GM11168 (cell line): Measurements from ENCODE around the gene GTF2H3.
"Not testable (repeated sequence)": the region's sequence is repeated elsewhere in the genome, so short reads cannot be mapped to it uniquely, and the experiment has no call there.

ENCODE experiments used
- in situ Hi-C: fragments of 300-500 bp; cut with MboI; formaldehyde crosslinking; loops from one replicate; pipeline ENCODE4 v1.12.0; 2022; ENCODE audit warnings: low sequenced_read_pairs; ENCODE audit not compliant: unreplicated experiment

Gene GTF2H3

DNA sequence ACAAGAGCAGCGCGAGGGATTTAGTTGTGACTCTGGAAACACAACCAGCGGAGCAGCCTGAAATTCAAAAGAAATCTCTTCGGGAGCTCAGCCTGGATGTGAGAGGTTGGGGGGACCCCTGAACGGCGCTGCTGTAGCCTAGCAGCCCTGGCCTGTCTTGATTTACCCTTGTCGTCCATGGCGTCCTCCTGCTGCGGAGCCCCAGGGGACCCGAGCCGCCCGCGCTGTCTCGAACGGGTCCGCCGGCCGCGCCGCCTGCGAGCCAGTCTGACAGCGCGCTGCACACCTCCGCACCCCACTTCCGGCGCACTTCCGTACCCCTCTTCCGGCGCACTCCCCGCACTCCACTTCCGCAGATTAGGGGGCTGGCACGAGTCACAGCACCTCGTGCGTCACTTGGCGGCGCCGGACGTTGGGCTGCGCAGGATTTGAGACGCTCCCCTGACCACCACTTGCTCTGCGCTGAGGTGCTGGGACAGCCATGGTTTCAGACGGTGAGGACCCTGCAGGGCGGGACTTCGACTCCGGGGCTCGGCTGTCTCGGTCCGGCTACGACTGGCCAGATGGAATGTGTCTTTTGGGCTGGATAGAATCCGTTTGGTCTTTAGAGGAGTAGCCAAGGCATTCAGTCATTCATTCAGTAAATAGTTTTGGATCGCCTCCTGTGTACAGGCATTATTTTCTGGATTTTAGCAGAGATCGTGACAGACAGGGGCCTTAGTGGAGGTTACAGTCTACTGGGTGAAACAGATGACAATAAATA, at the start of gene GTF2H3, which contains the start of gene EIF2B1:
Gene GTF2H3, plus strand, starts transcription at position 451 of the 763 bp plus-strand sequence. Its CDS starts 31 bp downstream, at position 482.
Gene EIF2B1, minus strand, starts transcription at position 308 of the 763 bp plus-strand sequence. Its CDS starts 129 bp downstream, at position 179.
- in situ Hi-C loops = loop anchor here (25.0 kb wide), 1 partner anchor 354 kb away; no protein-coding TSS in a partner anchor

DNA sequence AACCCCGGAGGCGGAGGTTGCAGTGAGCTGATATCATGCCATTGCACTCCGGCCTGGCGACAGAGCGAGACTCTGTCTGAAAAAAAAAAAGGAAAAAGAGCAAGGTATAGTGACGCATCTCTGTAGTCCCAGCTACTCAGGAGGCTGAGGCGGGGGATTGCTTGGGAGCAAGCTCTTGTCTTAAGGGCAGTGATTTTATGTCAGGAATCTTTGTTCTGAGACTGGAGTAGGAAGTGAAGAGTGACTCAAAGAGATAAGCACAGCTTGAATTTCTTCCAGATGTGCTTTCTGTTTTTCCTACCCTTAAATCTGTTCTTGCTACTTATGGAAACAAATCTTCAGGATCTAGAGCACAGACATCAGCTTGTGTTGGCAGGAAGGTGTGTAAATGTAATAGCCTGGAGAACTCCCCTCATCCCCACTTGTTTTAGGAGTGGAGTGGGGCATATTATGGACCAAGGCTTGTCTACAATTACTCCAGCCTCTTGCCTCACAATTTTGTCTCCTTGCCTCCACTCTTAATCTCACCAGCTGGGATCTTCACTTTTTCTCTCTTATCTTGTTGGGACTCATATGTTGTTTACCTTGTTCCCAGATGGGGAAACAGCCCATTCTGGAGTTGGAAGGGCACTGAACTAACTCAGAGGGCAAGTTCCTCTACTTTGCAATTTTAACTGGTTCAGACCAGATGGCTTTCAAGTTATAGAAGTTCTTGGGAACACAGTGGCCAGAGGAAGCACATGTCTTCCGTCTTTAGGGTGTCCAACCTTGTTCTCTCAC, 41.7 kb upstream of the GTF2H3 start:
- in situ Hi-C loops = no loop called here

- in situ Hi-C loops = no loop called here
Measured at GRCh38 chr12:123595729-123596128, 37.9 kb upstream of the GTF2H3 start.

DNA sequence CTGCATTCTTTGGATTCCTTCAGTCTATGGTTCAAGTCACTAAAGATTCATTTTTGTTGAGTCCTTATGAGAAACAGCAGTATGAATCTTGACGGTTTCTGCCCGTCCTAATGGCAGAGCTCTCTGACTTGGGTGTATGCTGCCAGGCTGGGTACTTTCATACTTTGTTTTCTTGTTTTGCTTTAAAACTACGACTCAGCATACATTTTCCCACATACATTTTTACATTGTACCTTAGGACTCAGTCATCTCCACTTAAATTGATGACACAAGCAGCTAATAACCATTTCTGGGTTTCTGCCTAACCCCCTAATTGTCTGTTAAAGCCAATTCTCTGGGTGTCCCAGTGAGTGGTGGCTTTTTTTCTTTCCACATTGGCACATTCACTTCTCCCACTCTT, 36.5 kb upstream of the GTF2H3 start:
- in situ Hi-C loops = no loop called here

DNA sequence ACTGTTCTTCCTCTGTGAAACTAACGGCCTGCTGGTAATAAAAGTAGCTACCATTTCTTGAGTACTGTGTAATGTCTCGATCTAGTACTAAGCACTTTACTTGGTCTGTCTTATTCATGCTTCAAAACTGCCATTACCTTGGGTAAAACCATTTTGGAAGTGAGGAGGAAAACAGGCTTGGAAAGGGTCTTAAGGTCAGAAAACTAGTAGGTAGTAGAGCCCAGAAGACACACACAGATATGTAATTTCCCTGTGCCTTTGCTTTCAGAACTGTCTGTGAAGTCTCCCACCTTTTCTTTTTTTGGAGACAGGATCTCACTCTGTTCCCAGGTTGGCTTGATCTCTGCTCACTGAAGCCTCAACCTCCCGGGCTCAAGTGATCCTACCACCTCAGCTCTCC, 35.1 kb upstream of the GTF2H3 start:
- in situ Hi-C loops = no loop called here

DNA sequence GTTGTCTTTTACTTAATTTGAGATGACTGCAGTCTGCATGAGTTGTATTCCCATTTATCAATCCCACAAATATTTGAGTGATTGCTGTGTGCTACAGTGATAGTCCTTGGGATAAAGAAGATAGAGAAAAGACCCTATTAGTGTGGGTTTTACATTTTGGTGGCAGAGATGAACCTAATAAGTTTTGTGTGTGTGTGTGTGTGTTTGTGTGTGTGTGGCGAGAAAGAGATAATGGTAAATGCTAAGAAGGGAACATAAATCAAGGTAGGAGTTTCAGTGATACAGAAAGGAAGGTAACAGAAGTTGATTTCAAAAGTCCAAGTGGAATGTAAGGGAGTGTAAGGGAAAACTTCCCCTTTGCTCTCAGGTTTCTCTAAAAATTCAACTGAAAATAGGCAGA, 34.3 kb upstream of the GTF2H3 start:
- in situ Hi-C loops = no loop called here

GRCh38 chr12:123599721-123600120, 33.9 kb upstream of the GTF2H3 start:
- in situ Hi-C loops = no loop called here

DNA sequence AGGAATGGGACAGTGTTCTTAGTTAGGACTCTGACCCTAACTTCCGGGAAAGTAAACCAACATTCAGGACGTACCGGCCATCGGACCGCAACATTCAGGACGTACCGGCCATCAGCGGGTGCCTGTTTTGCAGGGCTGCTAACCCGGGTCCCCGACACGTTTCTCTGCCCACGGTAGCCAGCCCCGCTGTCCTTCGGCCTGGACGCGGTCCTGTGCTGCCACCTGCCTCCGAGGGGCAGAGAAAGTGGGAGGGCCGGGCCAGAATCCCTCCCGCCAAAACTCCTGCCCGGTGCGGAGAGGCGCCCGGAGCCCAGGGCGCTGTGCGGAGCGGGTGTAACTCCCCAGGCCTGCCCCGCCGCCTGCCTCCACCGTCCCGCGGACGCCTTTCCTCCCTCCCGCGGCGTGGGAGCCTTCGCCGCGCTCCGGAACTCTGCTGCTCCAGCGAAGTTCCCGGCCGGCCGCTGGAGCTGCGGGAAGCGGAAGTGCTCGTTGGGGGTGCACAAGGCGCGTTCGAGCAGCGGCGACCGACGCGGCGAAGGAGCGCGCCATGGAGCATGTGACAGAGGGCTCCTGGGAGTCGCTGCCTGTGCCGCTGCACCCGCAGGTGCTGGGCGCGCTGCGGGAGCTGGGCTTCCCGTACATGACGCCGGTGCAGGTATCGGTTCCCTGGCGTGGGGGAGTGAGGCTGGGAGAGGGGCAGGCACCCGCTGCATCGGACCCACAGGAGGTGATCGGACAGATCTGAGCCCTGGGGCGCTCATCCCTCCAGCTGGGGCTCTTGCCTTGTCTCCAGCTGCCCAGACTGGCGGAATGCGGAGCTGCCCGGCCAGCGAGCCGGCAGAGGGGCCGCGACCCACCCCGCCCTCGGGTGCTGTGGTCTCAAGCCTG, 31.8 kb upstream of the GTF2H3 start, which contains the start of gene DDX55:
Gene DDX55, plus strand, starts transcription at position 498 of the 888 bp plus-strand sequence. Its CDS starts 50 bp downstream, at position 548.
- in situ Hi-C loops = no loop called here

DNA sequence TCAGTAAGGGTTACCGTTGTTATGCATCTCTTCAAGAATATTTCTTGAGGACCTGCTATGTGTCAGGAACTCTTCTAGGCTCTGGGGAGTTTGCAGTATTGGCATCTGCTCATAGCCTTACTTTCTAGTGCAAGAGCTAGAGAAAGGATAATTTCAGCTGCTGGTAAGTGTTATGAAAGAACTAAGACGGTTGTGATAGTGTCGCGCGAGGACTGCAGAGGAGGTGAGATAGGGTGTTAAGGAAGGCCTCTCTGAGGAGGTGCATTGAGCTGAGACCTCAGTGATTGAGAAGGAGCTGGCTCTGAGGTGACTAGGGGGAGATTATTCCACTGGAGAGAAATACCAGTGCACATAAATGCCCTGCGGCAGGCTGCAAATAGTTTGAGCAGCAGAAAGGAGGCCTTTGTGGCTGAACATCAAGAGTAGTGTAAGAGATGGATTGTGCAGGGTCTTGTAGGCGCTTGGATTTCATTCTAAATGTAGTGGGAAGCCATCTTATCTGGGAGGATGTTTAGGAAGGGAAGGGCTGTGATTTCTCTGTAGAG, 30.9 kb upstream of the GTF2H3 start:
- in situ Hi-C loops = no loop called here

- in situ Hi-C loops = not testable (repeated sequence)
Measured at GRCh38 chr12:123603495-123603894, 30.1 kb upstream of the GTF2H3 start.

DNA sequence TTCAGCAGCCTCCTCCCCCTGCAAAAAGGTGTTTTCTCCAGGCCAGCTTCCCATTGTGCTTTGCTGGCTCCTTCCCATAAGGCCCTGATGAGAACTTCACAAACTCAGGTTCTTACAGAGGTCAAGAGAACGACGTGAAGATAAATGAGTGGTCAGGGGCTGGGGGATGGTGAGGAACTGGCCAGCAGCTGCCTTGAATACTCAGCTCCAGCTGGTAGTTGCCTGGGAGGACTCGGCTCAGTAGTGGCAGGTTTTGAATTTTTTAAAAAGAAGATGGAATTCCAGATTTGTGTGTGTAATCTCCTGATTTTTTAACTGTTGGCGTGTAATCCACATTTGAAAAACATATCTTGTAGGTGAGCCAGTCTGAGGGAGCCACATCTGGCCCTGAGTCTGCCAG, 25.9 kb upstream of the GTF2H3 start:
- in situ Hi-C loops = no loop called here

DNA sequence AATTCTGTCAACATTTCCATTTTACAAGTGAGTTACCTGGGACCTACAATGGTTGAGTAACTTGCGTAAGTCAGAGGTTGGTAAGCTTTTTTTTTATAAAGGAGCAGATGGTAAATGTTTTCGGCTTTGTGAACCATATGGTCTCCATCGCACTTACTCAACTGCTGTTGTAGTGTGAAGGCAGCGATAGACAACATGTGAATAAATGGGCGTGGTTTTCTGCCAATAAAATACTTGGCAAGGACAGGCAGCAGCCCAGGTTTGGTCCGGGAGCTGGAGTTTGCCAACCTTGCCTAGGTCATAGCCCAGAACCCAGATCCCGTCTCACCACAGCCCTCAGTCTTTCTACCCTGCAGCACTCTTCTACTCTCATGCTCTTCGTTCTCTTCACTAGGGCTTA, 25.4 kb upstream of the GTF2H3 start:
- in situ Hi-C loops = no loop called here

- in situ Hi-C loops = no loop called here
Measured at GRCh38 chr12:123614110-123614509, 19.5 kb upstream of the GTF2H3 start.

- in situ Hi-C loops = no loop called here
Measured at GRCh38 chr12:123614531-123614930, 19.1 kb upstream of the GTF2H3 start.

DNA sequence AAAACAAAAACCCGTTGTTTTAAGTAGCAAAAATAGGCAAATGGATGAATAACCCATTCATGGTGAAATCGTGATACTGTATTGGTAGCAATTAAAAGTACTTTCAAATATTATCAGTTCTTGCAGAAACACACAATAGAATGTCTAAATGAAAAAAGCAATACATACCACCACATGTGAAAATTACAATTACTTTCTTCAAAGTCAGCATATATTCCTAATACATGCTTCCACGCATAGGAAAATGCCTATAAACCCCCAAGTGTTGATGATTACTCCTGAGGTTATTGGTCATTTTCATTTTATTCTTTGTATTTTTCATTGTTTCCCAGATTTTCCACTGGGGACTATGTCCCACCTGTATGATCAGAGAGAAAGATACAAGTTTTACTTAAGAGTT, 16.5 kb upstream of the GTF2H3 start:
- in situ Hi-C loops = no loop called here

DNA sequence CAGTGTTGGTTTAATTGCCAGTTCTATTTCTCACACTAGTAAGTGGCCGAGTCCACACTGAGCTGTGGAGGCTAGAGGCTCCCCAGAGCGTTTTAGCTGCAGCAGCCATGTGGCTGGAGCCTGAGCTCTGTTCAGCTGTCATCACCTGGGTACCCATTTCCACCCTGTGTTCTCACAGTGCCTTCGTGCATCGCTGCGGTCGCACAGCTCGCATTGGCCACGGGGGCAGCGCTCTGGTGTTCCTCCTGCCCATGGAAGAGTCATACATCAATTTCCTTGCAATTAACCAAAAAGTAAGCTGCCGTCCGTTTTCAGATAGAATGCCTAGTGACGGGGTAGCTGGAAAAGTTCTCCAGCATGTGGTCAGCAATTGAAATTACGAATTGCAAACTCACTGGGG, 16.0 kb upstream of the GTF2H3 start:
- in situ Hi-C loops = no loop called here

DNA sequence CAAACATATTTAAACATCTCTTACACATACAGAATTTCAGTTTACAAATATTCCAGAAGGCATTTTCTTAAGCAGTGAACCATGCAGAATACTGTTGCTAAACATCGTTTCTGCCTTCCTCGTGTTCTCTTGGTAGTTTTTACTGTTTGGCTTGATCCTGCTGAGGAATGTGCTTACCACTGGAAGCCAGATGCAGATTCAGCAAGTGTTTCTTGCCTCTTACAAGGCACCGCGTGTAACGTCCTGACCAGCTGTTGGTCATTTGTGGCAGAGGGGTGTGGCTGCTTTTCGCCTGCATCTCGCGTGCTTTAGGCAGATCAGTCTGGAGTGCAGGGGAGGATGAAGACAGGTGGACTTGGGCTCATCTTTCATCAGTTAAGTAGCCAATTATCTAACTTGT, 12.5 kb upstream of the GTF2H3 start:
- in situ Hi-C loops = no loop called here

DNA sequence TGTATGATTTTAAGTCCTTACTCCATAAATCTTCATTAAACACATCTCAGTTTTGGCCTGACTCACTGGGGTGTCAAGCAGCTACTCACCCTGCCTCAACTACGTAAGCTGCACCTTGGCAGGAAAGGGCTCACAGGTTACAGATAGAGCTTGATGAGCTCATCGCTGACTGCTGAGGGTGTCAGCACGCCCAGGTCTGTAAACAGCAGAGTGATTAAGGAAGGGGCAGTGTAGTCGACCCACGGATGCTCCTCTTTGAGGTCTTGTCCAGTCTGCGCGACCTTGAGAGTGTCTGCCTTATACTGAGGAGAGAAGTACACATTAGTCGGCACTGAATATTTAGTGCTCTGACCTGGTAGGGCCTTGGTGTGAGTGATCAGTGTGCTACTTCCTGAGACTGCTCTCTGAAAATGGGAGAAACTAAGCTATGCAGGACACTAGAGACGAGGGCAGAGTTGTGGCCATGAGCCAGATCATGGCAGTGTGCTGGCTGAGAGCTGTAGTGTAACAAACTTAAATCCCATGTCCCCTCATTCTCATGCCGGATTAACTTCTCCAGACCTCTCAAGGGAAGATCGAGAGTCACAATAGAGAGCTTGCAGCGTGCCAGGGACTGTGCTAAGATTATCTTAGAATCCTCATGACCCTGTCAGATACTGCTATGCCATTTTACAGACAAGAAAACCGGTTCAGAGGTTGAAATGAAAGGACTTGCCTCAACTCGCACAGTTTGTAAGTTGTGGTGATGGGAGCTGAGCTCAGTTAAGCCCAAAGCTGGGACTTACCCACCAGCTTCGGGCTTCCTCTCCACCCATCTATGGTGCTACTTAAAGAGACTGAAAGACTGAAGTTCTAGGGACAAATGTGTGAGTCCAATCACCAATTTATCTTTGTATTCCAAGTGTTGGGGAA, 11.8 kb upstream of the GTF2H3 start:
- in situ Hi-C loops = no loop called here

DNA sequence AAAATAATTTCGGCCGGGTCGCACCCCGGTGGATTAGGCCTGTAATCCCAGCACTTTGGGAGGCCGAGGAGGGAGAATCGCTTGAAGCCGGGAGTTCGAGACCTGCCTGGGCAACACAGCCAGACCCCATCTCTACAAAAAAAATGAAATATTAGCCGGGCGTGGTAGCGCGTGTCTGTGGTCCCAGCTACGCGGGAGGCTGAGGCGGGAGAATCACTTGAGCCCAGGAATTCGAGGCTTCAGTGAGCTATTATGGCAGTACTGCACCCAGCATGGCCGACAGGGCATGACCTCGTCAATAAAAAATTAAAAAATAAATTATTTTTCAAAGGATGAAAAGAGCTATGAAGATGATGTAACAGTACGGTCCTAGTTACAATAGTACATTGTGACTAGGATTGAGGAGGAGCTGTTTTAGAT, 523 bp downstream of the GTF2H3 start:
- in situ Hi-C loops = loop anchor here (25.0 kb wide), 1 partner anchor 353 kb away; no protein-coding TSS in a partner anchor
